GM19438 (cell line): ENCODE results near the gene CHD3.

Source experiments
- ATAC-seq: cut with Tn5 transposase; IDR thresholded peaks from one replicate; pipeline ENCODE4 v1.9.1; 2021; ENCODE audit warnings: low read depth; ENCODE audit not compliant: unreplicated experiment

The CHD3 gene

GRCh38 chr17:7893187-7893880, 4.7 kb downstream of the CHD3 start:
- ATAC-seq, result no peak

- no peak for ATAC-seq
These were observed 5.6 kb downstream of the CHD3 start for GRCh38 chr17:7894226-7894625.

GRCh38 chr17:7894866-7895265, 6.3 kb downstream of the CHD3 start:
- ATAC-seq, result no peak

- no peak for ATAC-seq
These were observed 8.5 kb downstream of the CHD3 start for GRCh38 chr17:7897090-7897489.

GRCh38 chr17:7897773-7898172, 9.2 kb downstream of the CHD3 start:
- no peak for ATAC-seq

- no peak for ATAC-seq
These were observed 14.8 kb downstream of the CHD3 start for GRCh38 chr17:7903154-7904103.

GRCh38 chr17:7909089-7909488, 20.5 kb downstream of the CHD3 start:
- no peak for ATAC-seq

GRCh38 chr17:7910281-7910680, 21.7 kb downstream of the CHD3 start:
- ATAC-seq, result no peak

GRCh38 chr17:7910711-7911110, 22.1 kb downstream of the CHD3 start:
- no peak for ATAC-seq

- ATAC-seq, result no peak
These were observed 22.5 kb downstream of the CHD3 start for GRCh38 chr17:7911116-7911515.

- ATAC-seq, result no peak
These were observed 24.4 kb downstream of the CHD3 start for GRCh38 chr17:7912927-7913524.

- no peak for ATAC-seq
These were observed 26.6 kb downstream of the CHD3 start for GRCh38 chr17:7915179-7915610.

GRCh38 chr17:7915611-7916384, 27.2 kb downstream of the CHD3 start, which contains the start of gene RNF227:
RNF227 (minus strand) TSS chr17:7916289; CDS start chr17:7916195, 94 bp downstream.
- peak; percentile 78 for ATAC-seq

- ATAC-seq, result no peak
These were observed 27.7 kb downstream of the CHD3 start for GRCh38 chr17:7916385-7916682.

- ATAC-seq, result no peak
These were observed 28.2 kb downstream of the CHD3 start for GRCh38 chr17:7916808-7917207.

GRCh38 chr17:7922269-7922844, 33.8 kb downstream of the CHD3 start:
- no peak for ATAC-seq

GRCh38 chr17:7922845-7923628, 34.4 kb downstream of the CHD3 start:
- ATAC-seq, result no peak

- no peak for ATAC-seq
These were observed 39.0 kb downstream of the CHD3 start for GRCh38 chr17:7927596-7927995.

GRCh38 chr17:7929158-7930023, 40.8 kb downstream of the CHD3 start, which contains the start of gene KCNAB3:
KCNAB3 (minus strand) TSS chr17:7929856; CDS start chr17:7929435, 421 bp downstream.
- no peak for ATAC-seq
